ENCODE data around the gene SVOP.

- TF ChIP-seq EP300 (IDR thresholded peaks at IDR 0.05) (no peak), CTCF (IDR thresholded peaks at IDR 0.05) (no peak), PHF8 (IDR thresholded peaks at IDR 0.05; ENCODE audit: borderline replicate concordance, low read depth) (no peak), SMC3 (IDR thresholded peaks at IDR 0.05) (no peak), REST (IDR thresholded peaks at IDR 0.05) (no peak), POLR2A (IDR thresholded peaks at IDR 0.05; ENCODE audit: low read length) (no peak), MAX (IDR thresholded peaks at IDR 0.05) (no peak), CEBPB (IDR thresholded peaks at IDR 0.05) (no peak), RARB (CRISPR knock-in tag; IDR thresholded peaks at IDR 0.05) (no peak), RFX5 (IDR thresholded peaks at IDR 0.05) (no peak), KDM5A (IDR thresholded peaks at IDR 0.05) (no peak), ESRRA (IDR thresholded peaks at IDR 0.05; ENCODE audit: borderline replicate concordance, low read length) (no peak), MAZ (IDR thresholded peaks at IDR 0.05; ENCODE audit: borderline replicate concordance, low read depth, low read length) (no peak), POLR2AphosphoS2 (conservative IDR thresholded peaks at IDR 0.05; ENCODE audit: low read length) (no peak)
Measured at GRCh38 chr12:108947097-108947496, 73.8 kb downstream of the SVOP start.
